HepG2 (cell line): ENCODE measurements around the gene GSS. TPM values are rescaled to one million over a fixed set of nuclear protein-coding genes. Genes with fewer than 3 reads are reported as not detected.

Source experiments
- AHR ChIP-seq: IDR thresholded peaks from 2 replicates; pipeline ENCODE4 v1.6.1; 2018; ENCODE audit warnings: missing genetic modification reagents, missing compliant biosample characterization
- ATM ChIP-seq: fragments of 450-650 bp; IDR thresholded peaks from 2 replicates; pipeline ENCODE4 v1.7.1; 2017; ENCODE audit warnings: mild to moderate bottlenecking, borderline replicate concordance
- CEBPB ChIP-seq: IDR thresholded peaks from 2 replicates; pipeline ENCODE4 v1.6.1; 2011; ENCODE audit warnings: low read depth, low read length, improper control_type of control experiment, borderline replicate concordance
- NR2C2 ChIP-seq: sonication (generic); formaldehyde crosslinking; IDR thresholded peaks from 2 replicates; pipeline ENCODE4 v1.4.0; 2020; ENCODE audit warnings: missing genetic modification reagents, mild to moderate bottlenecking, moderate library complexity, borderline replicate concordance
- REL ChIP-seq: sonication (generic); formaldehyde crosslinking; conservative IDR thresholded peaks from 2 replicates; pipeline ENCODE4 v1.8.0; 2022; ENCODE audit warnings: mild to moderate bottlenecking, missing genetic modification reagents, moderate library complexity
- SOX13 ChIP-seq, 3 experiments: fragments of 450-650 bp in 1 of 3; sonication (generic) in 1 of 3; formaldehyde crosslinking in 1 of 3; IDR thresholded peaks in 2 of 3; conservative IDR thresholded peaks in 1 of 3; 2 replicates each; pipeline versions ENCODE4 v1.5.0 to v1.6.1; 2016 to 2020; ENCODE audit warnings: antibody characterized with exemption in 1 of 3, mild to moderate bottlenecking in 1 of 3, missing compliant biosample characterization in 1 of 3, missing genetic modification reagents in 1 of 3, moderate library complexity in 1 of 3
- STAG1 ChIP-seq: sonication (generic); formaldehyde crosslinking; IDR thresholded peaks from 2 replicates; pipeline ENCODE4 v1.4.0; 2020; ENCODE audit warnings: missing genetic modification reagents
- TOPORS ChIP-seq: sonication (generic); formaldehyde crosslinking; IDR thresholded peaks from 2 replicates; pipeline ENCODE4 v1.8.0; 2023; ENCODE audit warnings: mild to moderate bottlenecking, missing genetic modification reagents
- ZNF224 ChIP-seq: sonication (generic); formaldehyde crosslinking; IDR thresholded peaks from 2 replicates; pipeline ENCODE4 v1.5.0; 2020; ENCODE audit warnings: mild to moderate bottlenecking, missing genetic modification reagents
- ZSCAN21 ChIP-seq: sonication (generic); formaldehyde crosslinking; IDR thresholded peaks from 2 replicates; pipeline ENCODE4 v1.8.0; 2022; ENCODE audit warnings: mild to moderate bottlenecking, missing genetic modification reagents, moderate library complexity, borderline replicate concordance
- polyA plus RNA-seq, 8 experiments: library from polyadenylated mRNA; depleted of rRNA in 3 of 8; stranded (reverse) in 7 of 8; unstranded in 1 of 8; fragments of >200 nt; fragmentation: Illumina TruSeq in 4 of 8; extraction: Trizol in 4 of 8; gene quantifications; 2 replicates each; pipeline versions ENCODE4 v1.2.1 to v1.2.3, GENCODE V29; 2011 to 2016; ENCODE audit warnings: low read depth in 4 of 8, missing spikeins in 1 of 8, mixed read lengths in 1 of 8; ENCODE audit not compliant: insufficient read depth in 1 of 8
- total RNA-seq, 5 experiments: library from RNA; depleted of rRNA; stranded (reverse); fragments of >200 nt; fragmentation: Illumina TruSeq; extraction: Trizol; gene quantifications; 2 replicates each; pipeline ENCODE4 v1.2.3, GENCODE V29; 2016; ENCODE audit warnings: low read depth in 1 of 5
- TF ChIP-seq, protein P1 (sequence below): sonication (generic); formaldehyde crosslinking; IDR thresholded peaks from 2 replicates; pipeline ENCODE4; 2020; ENCODE audit warnings: missing genetic modification reagents, mild to moderate bottlenecking, borderline replicate concordance
- TF ChIP-seq, protein P2 (sequence below): sonication (generic); formaldehyde crosslinking; IDR thresholded peaks from 2 replicates; pipeline ENCODE4 v1.4.0; 2020; ENCODE audit warnings: mild to moderate bottlenecking, missing genetic modification reagents
- TF ChIP-seq, protein P3 (sequence below): IDR thresholded peaks from 2 replicates; pipeline ENCODE4 v1.6.1; 2016; ENCODE audit warnings: missing genetic modification reagents, missing compliant biosample characterization
- TF ChIP-seq, protein P4 (sequence below): IDR thresholded peaks from 2 replicates; pipeline ENCODE4 v1.6.1; 2012; ENCODE audit warnings: inconsistent platforms
- TF ChIP-seq, protein P5 (sequence below): sonication (generic); formaldehyde crosslinking; IDR thresholded peaks from 2 replicates; pipeline ENCODE4 v1.4.0; 2020; ENCODE audit warnings: mild to moderate bottlenecking, low read depth, missing genetic modification reagents
- TF ChIP-seq, protein P6 (sequence below): sonication (generic); formaldehyde crosslinking; IDR thresholded peaks from 2 replicates; pipeline ENCODE4 v1.4.0; 2020; ENCODE audit warnings: missing genetic modification reagents; ENCODE audit errors: not compliant biosample characterization

Gene GSS
- total and polyA plus RNA-seq, 2 of the 13 experiments (the other 11 are each of a cell fraction or from before 2014, with no cell fraction given), result 80.1 to 102 TPM

DNA sequence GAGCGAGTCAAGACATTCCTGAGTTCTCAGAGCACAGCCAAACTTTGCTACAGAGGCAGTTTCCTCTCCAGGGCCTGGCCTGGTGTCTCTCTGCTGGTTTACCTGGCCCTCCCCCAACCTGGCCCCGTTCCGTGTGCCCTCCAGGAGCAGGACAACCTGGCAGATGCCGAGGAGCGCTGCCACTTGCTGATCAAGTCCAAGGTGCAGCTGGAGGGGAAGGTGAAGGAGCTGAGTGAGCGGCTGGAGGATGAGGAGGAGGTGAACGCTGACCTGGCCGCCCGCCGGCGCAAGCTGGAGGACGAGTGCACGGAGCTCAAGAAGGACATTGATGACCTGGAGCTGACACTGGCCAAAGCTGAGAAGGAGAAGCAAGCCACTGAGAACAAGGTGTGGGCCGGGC, 39.6 kb upstream of the GSS start (continued):
- TF ChIP-seq, protein P1, sequence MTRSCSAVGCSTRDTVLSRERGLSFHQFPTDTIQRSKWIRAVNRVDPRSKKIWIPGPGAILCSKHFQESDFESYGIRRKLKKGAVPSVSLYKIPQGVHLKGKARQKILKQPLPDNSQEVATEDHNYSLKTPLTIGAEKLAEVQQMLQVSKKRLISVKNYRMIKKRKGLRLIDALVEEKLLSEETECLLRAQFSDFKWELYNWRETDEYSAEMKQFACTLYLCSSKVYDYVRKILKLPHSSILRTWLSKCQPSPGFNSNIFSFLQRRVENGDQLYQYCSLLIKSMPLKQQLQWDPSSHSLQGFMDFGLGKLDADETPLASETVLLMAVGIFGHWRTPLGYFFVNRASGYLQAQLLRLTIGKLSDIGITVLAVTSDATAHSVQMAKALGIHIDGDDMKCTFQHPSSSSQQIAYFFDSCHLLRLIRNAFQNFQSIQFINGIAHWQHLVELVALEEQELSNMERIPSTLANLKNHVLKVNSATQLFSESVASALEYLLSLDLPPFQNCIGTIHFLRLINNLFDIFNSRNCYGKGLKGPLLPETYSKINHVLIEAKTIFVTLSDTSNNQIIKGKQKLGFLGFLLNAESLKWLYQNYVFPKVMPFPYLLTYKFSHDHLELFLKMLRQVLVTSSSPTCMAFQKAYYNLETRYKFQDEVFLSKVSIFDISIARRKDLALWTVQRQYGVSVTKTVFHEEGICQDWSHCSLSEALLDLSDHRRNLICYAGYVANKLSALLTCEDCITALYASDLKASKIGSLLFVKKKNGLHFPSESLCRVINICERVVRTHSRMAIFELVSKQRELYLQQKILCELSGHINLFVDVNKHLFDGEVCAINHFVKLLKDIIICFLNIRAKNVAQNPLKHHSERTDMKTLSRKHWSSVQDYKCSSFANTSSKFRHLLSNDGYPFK, result 0 out of 2 replicates have a peak, but pooled peaks have one; percentile 2
- TF ChIP-seq AHR (no peak), REL (0 out of 2 replicates have a peak, but pooled peaks have one; percentile 47), NR2C2 (CRISPR knock-in tag) (no peak), CEBPB (no peak), ZSCAN21 (no peak), SOX13 (IDR thresholded peaks at IDR 0.05) (no peak), SOX13 (CRISPR knock-in tag; conservative IDR thresholded peaks at IDR 0.05 in 1 of 2, IDR thresholded peaks at IDR 0.05 in 1 of 2) (no peak), STAG1 (CRISPR knock-in tag) (no peak), ZNF224 (CRISPR knock-in tag) (peak; percentile 16; the same call in 1 of the 2 replicates), ATM (no peak), TOPORS (CRISPR knock-in tag) (peak; percentile 41; the same call in 1 of the 2 replicates)
- TF ChIP-seq, protein P2, sequence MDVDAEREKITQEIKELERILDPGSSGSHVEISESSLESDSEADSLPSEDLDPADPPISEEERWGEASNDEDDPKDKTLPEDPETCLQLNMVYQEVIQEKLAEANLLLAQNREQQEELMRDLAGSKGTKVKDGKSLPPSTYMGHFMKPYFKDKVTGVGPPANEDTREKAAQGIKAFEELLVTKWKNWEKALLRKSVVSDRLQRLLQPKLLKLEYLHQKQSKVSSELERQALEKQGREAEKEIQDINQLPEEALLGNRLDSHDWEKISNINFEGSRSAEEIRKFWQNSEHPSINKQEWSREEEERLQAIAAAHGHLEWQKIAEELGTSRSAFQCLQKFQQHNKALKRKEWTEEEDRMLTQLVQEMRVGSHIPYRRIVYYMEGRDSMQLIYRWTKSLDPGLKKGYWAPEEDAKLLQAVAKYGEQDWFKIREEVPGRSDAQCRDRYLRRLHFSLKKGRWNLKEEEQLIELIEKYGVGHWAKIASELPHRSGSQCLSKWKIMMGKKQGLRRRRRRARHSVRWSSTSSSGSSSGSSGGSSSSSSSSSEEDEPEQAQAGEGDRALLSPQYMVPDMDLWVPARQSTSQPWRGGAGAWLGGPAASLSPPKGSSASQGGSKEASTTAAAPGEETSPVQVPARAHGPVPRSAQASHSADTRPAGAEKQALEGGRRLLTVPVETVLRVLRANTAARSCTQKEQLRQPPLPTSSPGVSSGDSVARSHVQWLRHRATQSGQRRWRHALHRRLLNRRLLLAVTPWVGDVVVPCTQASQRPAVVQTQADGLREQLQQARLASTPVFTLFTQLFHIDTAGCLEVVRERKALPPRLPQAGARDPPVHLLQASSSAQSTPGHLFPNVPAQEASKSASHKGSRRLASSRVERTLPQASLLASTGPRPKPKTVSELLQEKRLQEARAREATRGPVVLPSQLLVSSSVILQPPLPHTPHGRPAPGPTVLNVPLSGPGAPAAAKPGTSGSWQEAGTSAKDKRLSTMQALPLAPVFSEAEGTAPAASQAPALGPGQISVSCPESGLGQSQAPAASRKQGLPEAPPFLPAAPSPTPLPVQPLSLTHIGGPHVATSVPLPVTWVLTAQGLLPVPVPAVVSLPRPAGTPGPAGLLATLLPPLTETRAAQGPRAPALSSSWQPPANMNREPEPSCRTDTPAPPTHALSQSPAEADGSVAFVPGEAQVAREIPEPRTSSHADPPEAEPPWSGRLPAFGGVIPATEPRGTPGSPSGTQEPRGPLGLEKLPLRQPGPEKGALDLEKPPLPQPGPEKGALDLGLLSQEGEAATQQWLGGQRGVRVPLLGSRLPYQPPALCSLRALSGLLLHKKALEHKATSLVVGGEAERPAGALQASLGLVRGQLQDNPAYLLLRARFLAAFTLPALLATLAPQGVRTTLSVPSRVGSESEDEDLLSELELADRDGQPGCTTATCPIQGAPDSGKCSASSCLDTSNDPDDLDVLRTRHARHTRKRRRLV (CRISPR knock-in tag), result no peak
- TF ChIP-seq, protein P3, sequence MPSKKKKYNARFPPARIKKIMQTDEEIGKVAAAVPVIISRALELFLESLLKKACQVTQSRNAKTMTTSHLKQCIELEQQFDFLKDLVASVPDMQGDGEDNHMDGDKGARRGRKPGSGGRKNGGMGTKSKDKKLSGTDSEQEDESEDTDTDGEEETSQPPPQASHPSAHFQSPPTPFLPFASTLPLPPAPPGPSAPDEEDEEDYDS (CRISPR knock-in tag), result no peak
- TF ChIP-seq, protein P4, sequence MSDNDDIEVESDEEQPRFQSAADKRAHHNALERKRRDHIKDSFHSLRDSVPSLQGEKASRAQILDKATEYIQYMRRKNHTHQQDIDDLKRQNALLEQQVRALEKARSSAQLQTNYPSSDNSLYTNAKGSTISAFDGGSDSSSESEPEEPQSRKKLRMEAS, result no peak
- TF ChIP-seq, protein P5, sequence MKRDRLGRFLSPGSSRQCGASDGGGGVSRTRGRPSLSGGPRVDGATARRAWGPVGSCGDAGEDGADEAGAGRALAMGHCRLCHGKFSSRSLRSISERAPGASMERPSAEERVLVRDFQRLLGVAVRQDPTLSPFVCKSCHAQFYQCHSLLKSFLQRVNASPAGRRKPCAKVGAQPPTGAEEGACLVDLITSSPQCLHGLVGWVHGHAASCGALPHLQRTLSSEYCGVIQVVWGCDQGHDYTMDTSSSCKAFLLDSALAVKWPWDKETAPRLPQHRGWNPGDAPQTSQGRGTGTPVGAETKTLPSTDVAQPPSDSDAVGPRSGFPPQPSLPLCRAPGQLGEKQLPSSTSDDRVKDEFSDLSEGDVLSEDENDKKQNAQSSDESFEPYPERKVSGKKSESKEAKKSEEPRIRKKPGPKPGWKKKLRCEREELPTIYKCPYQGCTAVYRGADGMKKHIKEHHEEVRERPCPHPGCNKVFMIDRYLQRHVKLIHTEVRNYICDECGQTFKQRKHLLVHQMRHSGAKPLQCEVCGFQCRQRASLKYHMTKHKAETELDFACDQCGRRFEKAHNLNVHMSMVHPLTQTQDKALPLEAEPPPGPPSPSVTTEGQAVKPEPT, result 0 out of 2 replicates have a peak, but pooled peaks have one; percentile 10
- TF ChIP-seq, protein P6, sequence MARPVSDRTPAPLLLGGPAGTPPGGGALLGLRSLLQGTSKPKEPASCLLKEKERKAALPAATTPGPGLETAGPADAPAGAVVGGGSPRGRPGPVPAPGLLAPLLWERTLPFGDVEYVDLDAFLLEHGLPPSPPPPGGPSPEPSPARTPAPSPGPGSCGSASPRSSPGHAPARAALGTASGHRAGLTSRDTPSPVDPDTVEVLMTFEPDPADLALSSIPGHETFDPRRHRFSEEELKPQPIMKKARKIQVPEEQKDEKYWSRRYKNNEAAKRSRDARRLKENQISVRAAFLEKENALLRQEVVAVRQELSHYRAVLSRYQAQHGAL (CRISPR knock-in tag), result no peak
